Measurements from ENCODE around the gene ANTKMT.

Gene ANTKMT

GRCh38 chr16:725041-725376 is 4.1 kb downstream of the ANTKMT start:
- Histone ChIP-seq H3K36me3 (ENCODE audit: control insufficient read depth, insufficient read depth, low read length) (no peaks in the 10 kb centered on the region), H3K9me3 (ENCODE audit: control insufficient read depth, insufficient read depth, low read length) (no peaks in the 10 kb centered on the region), H3K27ac (ENCODE audit: low read depth, low read length) (no peak overlapping the region), H3K4me3 (ENCODE audit: low read depth, low read length) (no peak overlapping the region), H3K27me3 (ENCODE audit: control insufficient read depth, insufficient read depth, low read length) (no peaks in the 10 kb centered on the region; the same call in 1 of the 2 replicates), H3K9ac (ENCODE audit: low read depth, low read length) (no peak overlapping the region), H3K4me1 (ENCODE audit: control insufficient read depth, insufficient read depth, low read length) (peaks cover 6% of the 10 kb centered on the region)

GRCh38 chr16:725463-726187 is 4.7 kb downstream of the ANTKMT start:
- Histone ChIP-seq H3K27me3 (ENCODE audit: control insufficient read depth, insufficient read depth, low read length) (no peaks in the 10 kb centered on the region; the same call in 1 of the 2 replicates), H3K4me3 (ENCODE audit: low read depth, low read length) (peak overlapping the region; percentile 66; the same call in 1 of the 2 replicates), H3K9ac (ENCODE audit: low read depth, low read length) (no peak overlapping the region), H3K9me3 (ENCODE audit: control insufficient read depth, insufficient read depth, low read length) (no peaks in the 10 kb centered on the region), H3K27ac (ENCODE audit: low read depth, low read length) (no peak overlapping the region), H3K4me1 (ENCODE audit: control insufficient read depth, insufficient read depth, low read length) (peaks cover 3% of the 10 kb centered on the region; the same call in 1 of the 2 replicates), H3K36me3 (ENCODE audit: control insufficient read depth, insufficient read depth, low read length) (peaks cover 2% of the 10 kb centered on the region; the same call in 1 of the 2 replicates)

GRCh38 chr16:726188-726437 is 5.2 kb downstream of the ANTKMT start:
- Histone ChIP-seq H3K4me3 (ENCODE audit: low read depth, low read length) (peak overlapping the region; percentile 66; the same call in 1 of the 2 replicates), H3K4me1 (ENCODE audit: control insufficient read depth, insufficient read depth, low read length) (peaks cover 3% of the 10 kb centered on the region; the same call in 1 of the 2 replicates), H3K9ac (ENCODE audit: low read depth, low read length) (no peak overlapping the region), H3K27ac (ENCODE audit: low read depth, low read length) (peak overlapping the region; percentile 42), H3K27me3 (ENCODE audit: control insufficient read depth, insufficient read depth, low read length) (no peaks in the 10 kb centered on the region; the same call in 1 of the 2 replicates), H3K9me3 (ENCODE audit: control insufficient read depth, insufficient read depth, low read length) (no peaks in the 10 kb centered on the region), H3K36me3 (ENCODE audit: control insufficient read depth, insufficient read depth, low read length) (peaks cover 7% of the 10 kb centered on the region; the same call in 1 of the 2 replicates)

GRCh38 chr16:726438-727290 is 5.7 kb downstream of the ANTKMT start, which contains the start of the genes CCDC78 and HAGHL:
Gene CCDC78, minus strand, starts transcription at chr16:726443. Its CDS starts 76 bp downstream, at chr16:726367.
Gene HAGHL, plus strand, starts transcription at chr16:727106. Its CDS starts 404 bp downstream, at chr16:727510.
- peak within 1 kb of the TSS; percentile 66 for H3K4me3 ChIP-seq (ENCODE audit: low read depth, low read length)
- peak within 1 kb of the TSS; percentile 42 for H3K27ac ChIP-seq (ENCODE audit: low read depth, low read length)
- peaks cover 10% of the 10 kb centered on the region; the same call in 1 of the 2 replicates for H3K36me3 ChIP-seq (ENCODE audit: control insufficient read depth, insufficient read depth, low read length)
- H3K9me3 ChIP-seq (ENCODE audit: control insufficient read depth, insufficient read depth, low read length), result no peaks in the 10 kb centered on the region
- H3K9ac ChIP-seq (ENCODE audit: low read depth, low read length), result no peak within 1 kb of the TSS; the same call in 1 of the 2 replicates
- no peaks in the 10 kb centered on the region; the same call in 1 of the 2 replicates for H3K27me3 ChIP-seq (ENCODE audit: control insufficient read depth, insufficient read depth, low read length)
- peaks cover 3% of the 10 kb centered on the region; the same call in 1 of the 2 replicates for H3K4me1 ChIP-seq (ENCODE audit: control insufficient read depth, insufficient read depth, low read length)

- no peaks in the 10 kb centered on the region for H3K9me3 ChIP-seq (ENCODE audit: control insufficient read depth, insufficient read depth, low read length)
- H3K4me3 ChIP-seq (ENCODE audit: low read depth, low read length), result peak overlapping the region; percentile 66
- H3K27ac ChIP-seq (ENCODE audit: low read depth, low read length), result no peak overlapping the region
- no peak overlapping the region; the same call in 1 of the 2 replicates for H3K9ac ChIP-seq (ENCODE audit: low read depth, low read length)
- peaks cover 16% of the 10 kb centered on the region; the same call in 1 of the 2 replicates for H3K36me3 ChIP-seq (ENCODE audit: control insufficient read depth, insufficient read depth, low read length)
- H3K27me3 ChIP-seq (ENCODE audit: control insufficient read depth, insufficient read depth, low read length), result no peaks in the 10 kb centered on the region; the same call in 1 of the 2 replicates
- H3K4me1 ChIP-seq (ENCODE audit: control insufficient read depth, insufficient read depth, low read length), result peaks cover 3% of the 10 kb centered on the region; the same call in 1 of the 2 replicates
Measured at GRCh38 chr16:727291-727977, 6.5 kb downstream of the ANTKMT start.

GRCh38 chr16:728131-728889 is 7.4 kb downstream of the ANTKMT start:
- H3K36me3 ChIP-seq (ENCODE audit: control insufficient read depth, insufficient read depth, low read length), result peaks cover 21% of the 10 kb centered on the region; the same call in 1 of the 2 replicates
- no peaks in the 10 kb centered on the region for H3K9me3 ChIP-seq (ENCODE audit: control insufficient read depth, insufficient read depth, low read length)
- H3K27me3 ChIP-seq (ENCODE audit: control insufficient read depth, insufficient read depth, low read length), result no peaks in the 10 kb centered on the region; the same call in 1 of the 2 replicates
- peaks cover 3% of the 10 kb centered on the region; the same call in 1 of the 2 replicates for H3K4me1 ChIP-seq (ENCODE audit: control insufficient read depth, insufficient read depth, low read length)
- no peak overlapping the region for H3K27ac ChIP-seq (ENCODE audit: low read depth, low read length)
- peak overlapping the region; percentile 66 for H3K4me3 ChIP-seq (ENCODE audit: low read depth, low read length)
- H3K9ac ChIP-seq (ENCODE audit: low read depth, low read length), result peak overlapping the region; percentile 19; the same call in 1 of the 2 replicates

- no peak overlapping the region for H3K27ac ChIP-seq (ENCODE audit: low read depth, low read length)
- peaks cover 23% of the 10 kb centered on the region; the same call in 1 of the 2 replicates for H3K36me3 ChIP-seq (ENCODE audit: control insufficient read depth, insufficient read depth, low read length)
- H3K9ac ChIP-seq (ENCODE audit: low read depth, low read length), result peak overlapping the region; percentile 19; the same call in 1 of the 2 replicates
- H3K4me3 ChIP-seq (ENCODE audit: low read depth, low read length), result peak overlapping the region; percentile 66
- H3K9me3 ChIP-seq (ENCODE audit: control insufficient read depth, insufficient read depth, low read length), result no peaks in the 10 kb centered on the region
- H3K4me1 ChIP-seq (ENCODE audit: control insufficient read depth, insufficient read depth, low read length), result peaks cover 3% of the 10 kb centered on the region; the same call in 1 of the 2 replicates
- no peaks in the 10 kb centered on the region; the same call in 1 of the 2 replicates for H3K27me3 ChIP-seq (ENCODE audit: control insufficient read depth, insufficient read depth, low read length)
Measured at GRCh38 chr16:728890-729744, 8.2 kb downstream of the ANTKMT start.

- no peaks in the 10 kb centered on the region; the same call in 1 of the 2 replicates for H3K27me3 ChIP-seq (ENCODE audit: control insufficient read depth, insufficient read depth, low read length)
- H3K9me3 ChIP-seq (ENCODE audit: control insufficient read depth, insufficient read depth, low read length), result no peaks in the 10 kb centered on the region
- no peak overlapping the region for H3K27ac ChIP-seq (ENCODE audit: low read depth, low read length)
- H3K4me3 ChIP-seq (ENCODE audit: low read depth, low read length), result no peak overlapping the region
- no peak overlapping the region for H3K9ac ChIP-seq (ENCODE audit: low read depth, low read length)
- H3K4me1 ChIP-seq (ENCODE audit: control insufficient read depth, insufficient read depth, low read length), result peaks cover 3% of the 10 kb centered on the region; the same call in 1 of the 2 replicates
- H3K36me3 ChIP-seq (ENCODE audit: control insufficient read depth, insufficient read depth, low read length), result peaks cover 23% of the 10 kb centered on the region; the same call in 1 of the 2 replicates
Measured at GRCh38 chr16:729768-730665, 9.1 kb downstream of the ANTKMT start.
